Measurements from ENCODE around the gene MEX3C.

- no peak for TF ChIP-seq CTCF (conservative IDR thresholded peaks at IDR 0.05; ENCODE audit: low read depth, low read length)
- TF ChIP-seq POLR2A (IDR thresholded peaks at IDR 0.05; ENCODE audit: low read depth, low read length), result no peak
- TF ChIP-seq CHD1 (IDR thresholded peaks at IDR 0.05; ENCODE audit: low read depth, low read length), result no peak
- TF ChIP-seq MAZ (IDR thresholded peaks at IDR 0.05; ENCODE audit: borderline replicate concordance, low read depth, low read length), result no peak
Measured at GRCh38 chr18:51137026-51137729, 60.3 kb downstream of the MEX3C start.
